GM21423 (cell line): Measurements from ENCODE around the gene MMD2.

Experiments used
- ATAC-seq: cut with Tn5 transposase; IDR thresholded peaks from one replicate; pipeline ENCODE4 v1.9.1; 2021; ENCODE audit warnings: mild to moderate bottlenecking, moderate library complexity; ENCODE audit not compliant: unreplicated experiment

Gene MMD2

DNA sequence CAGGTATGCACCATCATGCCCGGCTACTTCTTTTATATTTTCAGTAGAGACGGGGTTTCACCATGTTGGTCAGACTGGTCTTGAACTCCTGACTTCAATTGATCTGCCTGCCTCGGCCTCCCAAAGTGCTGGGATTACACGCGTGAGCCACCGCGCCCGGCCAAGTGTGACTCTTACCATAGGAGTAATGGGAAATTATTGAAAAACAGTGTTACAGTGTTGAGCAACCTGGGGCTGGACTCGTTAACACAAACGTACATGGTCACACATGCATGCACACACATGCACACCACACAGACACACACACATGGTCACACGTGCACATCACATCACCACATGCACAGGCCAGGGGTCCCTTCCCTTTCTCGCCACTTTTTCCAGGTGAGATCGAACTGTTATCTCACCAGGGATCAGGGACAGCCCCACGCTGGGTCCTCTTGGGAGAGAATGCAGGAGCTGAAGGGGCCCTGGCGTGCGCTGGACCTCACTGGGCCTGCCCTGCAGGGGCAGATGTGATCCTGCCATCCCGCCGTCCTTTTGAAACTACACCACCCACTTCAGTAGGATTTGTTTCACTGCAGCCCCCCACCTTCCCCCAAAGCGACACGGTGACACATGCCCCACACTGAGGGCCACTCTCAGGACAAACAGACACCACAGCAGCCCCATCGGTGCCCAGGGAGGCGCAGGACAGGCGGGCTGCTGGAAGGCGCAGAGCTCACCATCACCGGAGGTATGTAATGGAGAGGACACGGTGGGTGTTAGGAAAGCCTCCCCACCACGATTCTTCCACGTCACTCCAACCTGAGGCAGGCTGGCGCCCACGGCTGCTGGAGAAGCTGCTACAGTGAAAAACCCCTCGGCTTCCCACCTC is 85.7 kb downstream of the MMD2 start:
- no peak for ATAC-seq

DNA sequence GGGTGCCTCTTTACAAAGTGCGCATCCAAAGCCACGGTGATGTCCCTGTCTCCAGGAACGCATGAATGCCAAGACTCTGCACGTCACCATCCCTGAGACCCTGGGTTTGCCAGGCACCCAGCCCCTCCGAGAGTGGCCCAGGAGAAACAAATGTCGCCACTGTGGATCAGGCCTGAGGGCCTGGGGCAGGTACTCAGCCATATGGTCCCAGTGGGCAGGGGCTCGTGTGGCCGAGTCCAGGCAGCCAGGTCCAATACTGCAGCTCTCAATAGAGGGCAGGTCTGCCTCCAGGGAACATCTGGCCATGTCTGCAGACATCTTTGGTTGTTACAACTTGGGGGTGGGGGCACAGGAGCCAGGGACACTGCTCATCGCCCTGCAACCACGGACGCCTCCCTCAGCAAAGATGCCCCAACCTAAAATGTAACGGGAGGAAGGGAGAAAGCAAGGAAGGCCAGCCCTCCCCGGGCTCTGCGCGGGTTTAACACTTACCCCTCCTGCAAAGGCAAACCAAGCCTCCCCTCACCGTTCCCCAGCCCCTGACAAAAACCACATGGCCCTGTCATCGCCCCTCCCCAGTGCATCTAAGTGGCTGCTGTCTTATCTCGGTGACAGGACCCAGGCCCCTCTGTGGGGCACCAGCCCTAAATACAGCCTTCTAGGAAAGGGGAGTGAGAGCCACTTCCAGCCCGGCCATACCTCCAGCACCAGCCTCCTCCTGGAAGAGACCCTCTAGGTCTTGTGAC is 86.9 kb downstream of the MMD2 start:
- no peak for ATAC-seq

- ATAC-seq: no peak
Observed at GRCh38 chr7:4871056-4871680, 87.8 kb downstream of the MMD2 start.

GRCh38 chr7:4868493-4868892 is 90.5 kb downstream of the MMD2 start:
- ATAC-seq: no peak

DNA sequence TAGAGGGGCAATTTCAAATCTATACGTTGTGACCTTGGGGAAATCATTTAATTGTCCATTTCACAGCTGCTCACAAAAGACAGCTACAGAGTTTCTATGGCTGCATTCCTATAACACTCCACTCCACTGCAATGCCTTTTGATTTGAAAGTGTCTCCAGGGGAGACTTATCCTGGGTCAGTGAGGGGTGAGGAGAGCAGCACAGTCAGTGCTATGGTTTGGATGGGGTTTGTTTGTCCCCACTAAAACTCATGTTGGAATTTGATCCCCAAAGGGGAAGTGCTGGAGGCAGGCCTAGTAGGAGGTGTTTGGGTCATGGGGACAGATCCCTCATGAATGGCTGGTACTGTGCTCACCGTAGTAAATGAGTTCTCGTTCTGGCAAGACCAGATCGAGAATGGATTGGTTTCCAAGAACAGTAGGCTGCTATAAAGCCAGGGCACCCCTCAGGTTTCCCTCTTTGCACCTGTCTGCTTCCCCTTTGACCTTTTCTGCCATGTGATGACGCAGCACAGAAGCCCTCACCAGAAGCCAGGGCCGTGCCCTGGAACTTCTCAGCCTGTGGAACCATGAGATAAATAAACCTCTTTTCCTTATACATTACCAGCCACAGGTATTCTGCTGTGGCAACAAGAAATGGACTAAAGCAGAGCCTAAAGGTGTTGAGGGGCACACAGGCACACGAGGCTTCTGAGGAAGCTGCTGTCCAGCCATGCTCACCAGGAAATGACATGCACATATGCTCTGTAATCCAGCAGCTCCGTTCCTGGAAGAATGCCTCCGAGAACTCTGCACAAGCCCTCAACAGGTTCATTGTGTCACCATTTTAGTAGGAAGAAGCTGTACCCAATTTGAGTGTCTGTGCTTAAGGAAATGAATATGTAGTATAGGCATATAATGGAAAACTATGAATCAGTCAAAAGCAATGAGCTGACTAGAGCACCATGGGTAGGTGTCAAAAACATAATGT is 92.2 kb downstream of the MMD2 start:
- no peak for ATAC-seq

- ATAC-seq: no peak
Observed at GRCh38 chr7:4862156-4862555, 96.8 kb downstream of the MMD2 start.

GRCh38 chr7:4861673-4862072 is 97.3 kb downstream of the MMD2 start, which contains the start of gene PAPOLB:
TSS of gene PAPOLB (minus strand) at chr7:4862030. CDS start at chr7:4861810, 220 bp downstream.
- no peak for ATAC-seq

DNA sequence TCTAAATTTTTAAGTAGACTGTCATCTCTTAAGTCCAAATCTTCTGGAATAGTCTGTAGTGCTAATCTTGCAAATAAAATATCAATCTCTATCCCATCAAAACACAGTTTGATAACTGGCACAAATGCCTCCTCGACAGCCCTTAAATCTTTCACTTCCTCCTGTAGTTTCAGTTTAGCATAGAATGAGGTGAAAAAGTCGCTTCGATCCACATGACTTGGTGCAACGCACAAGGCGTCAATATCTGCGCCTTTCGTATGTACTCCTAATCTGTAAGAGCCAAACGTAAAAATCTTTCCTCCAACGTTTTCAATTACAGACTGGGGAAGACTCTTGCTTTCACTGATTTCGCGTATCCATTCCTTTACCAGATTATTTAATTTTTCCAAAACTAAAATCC is 97.8 kb downstream of the MMD2 start:
- ATAC-seq: no peak

DNA sequence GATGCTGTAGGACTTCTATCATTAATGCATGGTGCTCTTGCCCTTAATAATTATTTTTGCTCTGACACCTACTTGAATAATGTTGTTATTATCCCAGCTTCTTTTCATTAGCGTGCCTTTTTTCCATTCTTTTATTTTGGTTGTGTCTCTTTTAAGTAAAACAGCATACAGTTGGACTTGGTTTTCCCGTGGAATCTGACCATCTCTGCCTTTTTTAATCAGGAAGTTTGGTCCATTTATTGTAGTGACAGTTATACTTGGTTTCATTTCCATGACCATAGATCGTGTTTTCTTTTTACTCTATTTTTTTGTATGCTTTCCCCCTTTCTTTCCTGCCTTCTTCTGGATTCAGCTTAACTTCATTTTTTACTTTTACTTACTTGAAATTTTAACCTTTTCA is 101.8 kb downstream of the MMD2 start:
- no peak for ATAC-seq

- ATAC-seq: no peak
Observed at GRCh38 chr7:4856336-4857057, 102.5 kb downstream of the MMD2 start.
